GM18505 (cell line): Measurements from ENCODE around the gene DHX15.

Experiments
- ATAC-seq: cut with Tn5 transposase; IDR thresholded peaks from one replicate; pipeline ENCODE4 v1.9.1; 2021; ENCODE audit not compliant: unreplicated experiment
- POLR2A ChIP-seq: IDR thresholded peaks from 4 replicates; pipeline ENCODE4 v1.6.1; 2011; ENCODE audit warnings: borderline replicate concordance; ENCODE audit not compliant: insufficient read depth, insufficient read length; ENCODE audit errors: extremely low read depth

The DHX15 gene

DNA sequence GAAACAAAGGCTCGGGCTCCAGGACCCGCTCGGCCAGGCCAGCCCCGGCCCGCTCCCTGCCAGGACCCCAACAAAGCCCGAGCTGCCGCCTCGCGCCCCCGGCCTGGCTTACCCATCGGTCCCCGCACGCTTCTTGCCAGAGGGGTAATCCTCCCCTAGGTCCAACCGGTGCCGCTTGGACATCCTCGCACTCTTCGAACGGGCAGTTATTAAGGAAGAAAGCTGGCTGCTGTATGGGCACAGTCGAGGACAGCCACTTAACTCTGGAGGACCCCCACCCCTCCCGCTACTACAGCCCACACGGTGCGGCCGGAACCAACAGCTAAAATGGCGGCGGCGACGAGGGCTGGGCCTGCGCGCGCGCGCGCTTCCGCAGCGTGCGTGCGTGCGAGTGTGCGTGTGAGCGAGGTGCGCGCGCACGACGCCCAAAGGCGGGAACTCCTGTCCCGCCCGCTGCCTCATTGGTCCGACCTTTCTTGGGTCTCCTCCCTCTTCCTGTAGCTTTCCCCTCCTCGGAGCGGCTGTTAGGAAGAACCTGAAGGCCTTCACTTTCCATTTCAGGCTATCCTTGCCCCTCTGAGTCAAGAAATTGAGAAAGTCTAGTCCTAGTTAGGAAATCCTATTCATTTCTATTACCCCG is at the start of gene DHX15:
TSS of gene DHX15 (minus strand) at position 344 of the 640 bp plus-strand sequence. CDS start at position 183, 161 bp downstream.
- TF ChIP-seq POLR2A: peak; percentile 88
- peak; percentile 86 for ATAC-seq

- TF ChIP-seq POLR2A: no peak
- ATAC-seq: no peak
Observed at GRCh38 chr4:24632011-24632410, 47.7 kb upstream of the DHX15 start.

DNA sequence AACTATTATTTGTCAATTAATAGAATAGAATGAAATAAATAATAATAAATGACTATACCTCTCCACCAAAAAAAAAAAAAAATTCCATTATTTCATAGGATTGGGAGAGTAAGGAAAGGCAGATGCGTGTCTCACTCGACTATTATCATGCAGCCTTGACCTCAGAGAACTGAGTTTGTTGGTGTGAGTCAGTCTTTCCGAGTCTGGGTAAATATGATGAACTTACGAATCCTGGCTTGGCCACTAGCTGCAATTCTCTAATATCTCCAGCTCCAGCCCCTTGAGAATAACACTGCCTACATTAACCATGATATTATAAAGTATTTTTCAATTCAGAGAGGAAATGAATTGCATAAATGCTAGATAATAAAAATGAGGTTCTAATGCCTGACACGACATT is 46.6 kb upstream of the DHX15 start:
- no peak for TF ChIP-seq POLR2A

DNA sequence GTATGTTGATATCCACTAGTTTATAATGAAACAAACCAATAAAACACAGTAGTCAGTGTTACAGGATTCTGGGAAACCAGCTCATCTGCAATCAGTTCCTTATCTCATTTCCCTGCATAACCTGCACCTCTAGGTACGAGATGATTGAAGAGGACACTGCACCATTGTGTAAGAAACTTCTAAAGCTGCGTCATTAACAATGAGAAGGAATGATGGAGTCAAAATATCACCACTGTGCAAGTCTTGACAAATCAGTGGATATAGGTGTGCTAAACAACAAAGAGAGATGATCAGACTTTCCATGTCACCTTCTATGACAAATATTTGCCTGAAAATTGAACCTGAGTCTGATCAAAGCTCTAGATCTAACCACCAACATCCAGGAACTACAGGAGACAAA is 40.7 kb upstream of the DHX15 start:
- no peak for TF ChIP-seq POLR2A
- ATAC-seq: no peak

More for the DNA sequence above, 46.6 kb upstream of the DHX15 start:
- ATAC-seq: no peak

DNA sequence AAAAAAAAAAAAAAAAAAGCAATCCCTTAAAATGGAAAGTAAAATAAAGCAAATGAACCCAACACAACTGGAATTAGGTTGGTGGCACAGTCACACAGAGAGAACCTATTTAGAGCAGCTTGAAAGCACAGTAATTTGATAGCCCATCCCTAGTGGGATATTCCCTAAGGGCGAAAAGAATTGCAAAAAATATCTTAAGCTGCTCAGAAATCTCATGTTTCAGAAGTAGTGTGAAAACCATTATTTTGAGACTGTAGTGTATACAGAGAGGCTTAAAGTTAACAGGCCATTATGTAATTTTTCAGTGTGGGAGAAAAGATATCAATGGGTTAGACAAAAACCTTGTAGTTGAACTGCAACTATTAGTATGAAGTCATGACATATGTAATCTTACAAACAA is 40.0 kb upstream of the DHX15 start:
- ATAC-seq: no peak

GRCh38 chr4:24622146-24622834 is 37.9 kb upstream of the DHX15 start:
- no peak for TF ChIP-seq POLR2A
- ATAC-seq: no peak

More for the DNA sequence above, 40.0 kb upstream of the DHX15 start:
- no peak for TF ChIP-seq POLR2A

- no peak for ATAC-seq
- TF ChIP-seq POLR2A: no peak
Observed at GRCh38 chr4:24615977-24616376, 31.6 kb upstream of the DHX15 start.

DNA sequence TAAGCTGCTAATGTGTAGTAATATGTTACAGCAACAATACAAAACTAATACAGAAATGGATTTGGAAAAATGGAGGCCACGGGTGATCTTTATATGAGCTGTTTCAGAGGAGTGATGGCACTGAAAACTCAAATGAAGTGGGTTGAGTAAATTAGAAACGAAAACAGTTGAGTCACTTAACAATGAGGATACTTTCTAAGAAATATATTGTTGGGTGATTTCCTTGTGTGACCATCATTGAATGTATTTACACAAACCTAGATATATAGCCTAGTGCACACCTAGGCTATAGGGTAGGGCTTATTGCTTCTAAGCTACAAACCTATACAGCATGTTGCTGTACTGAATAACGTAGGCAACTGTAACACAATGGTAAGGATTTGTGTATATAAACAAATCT is 30.5 kb upstream of the DHX15 start:
- no peak for ATAC-seq
- no peak for TF ChIP-seq POLR2A

GRCh38 chr4:24613502-24613901 is 29.1 kb upstream of the DHX15 start:
- ATAC-seq: no peak
- TF ChIP-seq POLR2A: no peak

GRCh38 chr4:24611575-24611974 is 27.2 kb upstream of the DHX15 start:
- no peak for ATAC-seq
- TF ChIP-seq POLR2A: no peak

GRCh38 chr4:24607334-24607733 is 23.0 kb upstream of the DHX15 start:
- TF ChIP-seq POLR2A: no peak
- ATAC-seq: no peak

- no peak for ATAC-seq
- no peak for TF ChIP-seq POLR2A
Observed at GRCh38 chr4:24605216-24605615, 20.9 kb upstream of the DHX15 start.

DNA sequence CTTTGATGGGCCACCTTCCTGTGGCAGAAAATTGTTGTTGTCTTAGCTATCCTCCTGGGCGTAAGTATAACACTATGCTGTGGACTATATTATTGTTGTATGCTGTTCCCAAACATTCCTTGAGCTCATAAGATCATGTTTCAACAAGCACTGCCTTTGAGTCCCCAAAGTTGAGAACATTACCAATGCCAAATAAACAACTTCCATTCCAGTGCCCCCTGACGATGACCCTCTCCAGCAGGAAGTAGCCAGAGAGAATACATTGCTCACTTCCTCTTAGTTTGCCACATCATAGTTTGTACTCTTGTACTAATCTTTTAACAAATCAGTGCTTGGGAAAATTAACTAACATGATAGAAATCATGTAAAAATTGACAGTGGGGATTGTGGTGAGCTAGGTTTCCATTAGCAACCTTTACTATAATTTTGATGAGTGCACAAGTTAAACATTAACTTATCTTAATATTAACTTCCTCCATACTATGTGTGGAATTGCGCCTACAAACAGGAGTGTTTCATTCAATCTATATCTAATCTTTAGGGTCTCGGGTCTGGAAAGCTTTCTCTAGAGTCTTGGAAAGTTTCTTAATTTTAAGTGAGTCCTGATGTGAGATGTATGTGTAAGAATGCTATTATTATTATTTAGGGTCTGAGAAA is 20.3 kb upstream of the DHX15 start:
- ATAC-seq: no peak
- TF ChIP-seq POLR2A: no peak

DNA sequence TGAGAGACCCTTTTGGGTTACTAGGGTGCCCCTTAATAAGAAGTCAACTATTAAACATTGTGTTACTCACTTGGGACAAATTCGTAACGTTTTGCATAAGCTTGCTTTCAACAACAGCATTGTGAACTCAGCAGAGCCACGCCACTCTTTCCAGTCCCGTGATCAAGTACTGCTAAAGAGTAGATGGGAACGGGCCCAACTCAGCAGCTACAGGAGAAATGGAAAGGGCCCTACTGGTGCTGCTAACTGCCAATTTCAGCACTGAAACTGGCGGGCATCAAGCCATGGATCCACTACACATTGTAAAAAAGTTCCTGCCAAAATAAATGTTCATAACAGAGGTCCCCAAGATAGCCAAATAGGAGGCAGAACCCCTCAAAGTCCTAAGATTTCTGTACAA is 19.0 kb upstream of the DHX15 start:
- TF ChIP-seq POLR2A: no peak
- no peak for ATAC-seq

DNA sequence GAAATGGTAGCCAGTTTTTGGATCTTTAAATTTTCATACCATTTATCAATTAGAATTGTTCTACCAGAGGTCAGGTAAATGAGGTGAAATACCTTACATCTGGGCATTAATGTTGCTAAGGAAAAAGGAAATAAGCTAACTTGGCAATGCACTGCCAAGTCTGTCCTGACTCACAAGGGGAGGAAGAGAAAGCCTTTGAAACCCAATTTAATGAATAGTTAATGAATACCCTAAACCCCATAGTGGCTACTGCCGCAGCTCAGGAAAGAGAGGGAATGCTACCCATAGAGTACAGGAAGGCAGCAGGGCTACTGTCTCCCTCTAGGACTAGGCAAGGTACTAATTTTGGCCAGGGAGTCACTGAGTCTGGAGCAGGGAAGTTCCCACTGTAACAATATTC is 16.8 kb upstream of the DHX15 start:
- TF ChIP-seq POLR2A: no peak
- no peak for ATAC-seq

DNA sequence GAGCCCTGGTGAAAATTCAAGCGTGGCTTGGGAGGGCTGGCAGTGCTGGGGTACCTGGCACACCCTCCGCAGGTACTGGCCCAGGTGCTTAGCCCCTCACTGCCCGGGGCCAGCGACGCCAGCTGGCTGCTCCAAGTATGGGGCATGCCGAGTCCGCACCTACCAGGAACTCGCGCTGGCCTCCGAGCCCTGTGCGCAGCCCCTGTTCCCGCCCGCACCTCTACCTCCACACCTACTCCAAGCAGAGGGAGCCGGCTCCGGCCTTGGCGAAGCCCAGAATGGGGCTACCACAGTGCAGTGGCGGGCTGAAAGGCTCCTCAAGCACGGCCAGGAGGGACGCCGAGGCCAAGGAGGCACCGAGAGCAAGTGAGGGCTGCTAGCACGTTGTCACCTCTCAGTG is 14.9 kb upstream of the DHX15 start:
- ATAC-seq: no peak
- no peak for TF ChIP-seq POLR2A
